Fibroblast of mammary gland (primary cell): ENCODE measurements around the gene NUP50.

Experiments used
- DNase-seq: peaks from one replicate; pipeline ENCODE4 v3.0.0-alpha.2; 2010; ENCODE audit warnings: low read depth
- H3K4me3 ChIP-seq: 2 replicates; pipeline ENCODE4 v1.5.1; 2011; ENCODE audit warnings: low read depth, mild to moderate bottlenecking, low read length, moderate library complexity; ENCODE audit not compliant: control insufficient read depth
- TF ChIP-seq, protein P1 (sequence below): conservative IDR thresholded peaks from 2 replicates; pipeline ENCODE4 v1.5.1; 2011; ENCODE audit warnings: low read depth, low read length, inconsistent platforms; ENCODE audit not compliant: control insufficient read depth, insufficient read depth

The NUP50 gene

DNA sequence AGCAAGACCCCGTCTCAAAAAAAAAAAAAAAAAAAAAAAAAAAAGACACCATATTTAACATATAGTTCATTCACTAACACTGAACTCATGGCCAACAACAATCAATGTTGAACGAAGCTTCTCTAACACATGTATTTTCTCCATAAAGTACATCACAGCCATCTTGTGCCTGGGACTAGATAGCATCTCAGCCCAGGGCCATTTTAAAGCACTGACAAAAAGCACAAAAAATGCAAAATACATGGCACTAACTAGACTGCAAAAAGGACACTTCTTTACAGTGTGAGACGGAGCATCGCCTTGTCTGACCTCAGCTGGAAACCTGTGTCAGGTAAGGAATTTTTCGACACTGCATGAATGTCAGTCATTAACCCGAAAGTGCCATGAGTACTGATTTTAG lies 53.6 kb downstream of the NUP50 start:
- TF ChIP-seq, protein P1, sequence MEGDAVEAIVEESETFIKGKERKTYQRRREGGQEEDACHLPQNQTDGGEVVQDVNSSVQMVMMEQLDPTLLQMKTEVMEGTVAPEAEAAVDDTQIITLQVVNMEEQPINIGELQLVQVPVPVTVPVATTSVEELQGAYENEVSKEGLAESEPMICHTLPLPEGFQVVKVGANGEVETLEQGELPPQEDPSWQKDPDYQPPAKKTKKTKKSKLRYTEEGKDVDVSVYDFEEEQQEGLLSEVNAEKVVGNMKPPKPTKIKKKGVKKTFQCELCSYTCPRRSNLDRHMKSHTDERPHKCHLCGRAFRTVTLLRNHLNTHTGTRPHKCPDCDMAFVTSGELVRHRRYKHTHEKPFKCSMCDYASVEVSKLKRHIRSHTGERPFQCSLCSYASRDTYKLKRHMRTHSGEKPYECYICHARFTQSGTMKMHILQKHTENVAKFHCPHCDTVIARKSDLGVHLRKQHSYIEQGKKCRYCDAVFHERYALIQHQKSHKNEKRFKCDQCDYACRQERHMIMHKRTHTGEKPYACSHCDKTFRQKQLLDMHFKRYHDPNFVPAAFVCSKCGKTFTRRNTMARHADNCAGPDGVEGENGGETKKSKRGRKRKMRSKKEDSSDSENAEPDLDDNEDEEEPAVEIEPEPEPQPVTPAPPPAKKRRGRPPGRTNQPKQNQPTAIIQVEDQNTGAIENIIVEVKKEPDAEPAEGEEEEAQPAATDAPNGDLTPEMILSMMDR, result no peak
- no peak for DNase-seq
- no peak overlapping the region for H3K4me3 ChIP-seq

- DNase-seq, result no peak
- no peak overlapping the region for H3K4me3 ChIP-seq
- TF ChIP-seq, protein P1, result no peak
These were observed 54.1 kb downstream of the NUP50 start for GRCh38 chr22:45217806-45218205.

GRCh38 chr22:45218976-45219375 lies 55.3 kb downstream of the NUP50 start:
- TF ChIP-seq, protein P1, result no peak
- no peak overlapping the region for H3K4me3 ChIP-seq
- DNase-seq, result peak; percentile 65

DNA sequence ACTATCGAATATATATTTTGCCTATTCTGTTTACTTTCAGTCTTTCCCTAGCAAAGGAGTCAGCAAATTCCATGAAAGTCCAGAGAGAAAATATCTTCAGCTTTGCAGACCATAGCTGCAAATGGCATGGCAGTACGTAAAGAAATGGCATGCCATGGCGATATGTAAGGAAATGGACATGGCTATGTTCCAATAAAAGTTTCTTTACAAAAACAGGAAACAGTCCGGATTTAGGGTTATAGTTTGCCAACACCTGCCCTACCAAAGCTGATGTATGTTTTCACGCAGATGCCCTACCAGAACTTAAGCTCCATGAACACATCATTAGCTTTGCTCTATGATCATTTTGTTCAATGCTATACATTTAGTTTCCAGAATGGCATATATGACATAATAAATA lies 57.5 kb downstream of the NUP50 start:
- DNase-seq, result no peak
- TF ChIP-seq, protein P1, result no peak
- H3K4me3 ChIP-seq, result no peak overlapping the region

DNA sequence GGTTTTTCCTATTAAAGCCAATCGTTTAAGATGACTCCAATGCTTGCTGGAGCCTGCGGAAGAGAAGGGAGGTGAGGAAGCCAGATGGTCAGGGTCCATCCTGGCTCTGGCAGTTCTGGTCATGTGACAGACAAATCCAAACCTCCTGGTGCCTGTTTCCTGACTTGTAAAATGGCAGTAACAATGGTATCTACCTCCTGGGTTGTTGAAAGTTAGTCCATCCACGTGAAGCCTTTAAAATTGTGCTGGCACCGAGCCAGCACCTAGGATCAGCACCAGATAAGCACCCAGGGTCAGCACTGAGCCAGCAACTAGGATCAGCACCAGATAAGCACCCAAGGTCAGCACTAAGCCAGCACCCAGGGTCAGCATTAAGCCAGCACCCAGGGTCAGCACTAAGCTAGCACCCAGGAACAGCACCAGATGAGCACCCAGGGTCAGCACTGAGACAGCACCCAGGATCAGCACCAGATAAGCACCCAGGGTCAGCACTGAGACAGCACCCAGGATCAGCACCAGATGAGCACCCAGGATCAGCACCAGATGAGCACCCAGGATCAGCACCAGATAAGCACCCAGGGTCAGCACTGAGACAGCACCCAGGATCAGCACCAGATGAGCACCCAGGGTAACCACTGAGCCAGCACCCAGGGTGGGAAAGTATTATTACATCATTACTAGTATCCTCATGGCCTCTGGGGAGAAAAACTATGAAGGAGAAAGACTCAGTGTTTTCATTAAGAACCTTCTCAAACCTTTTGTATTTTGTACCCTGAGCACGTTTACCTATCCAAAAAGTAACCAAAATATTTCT lies 59.8 kb downstream of the NUP50 start:
- no peak for DNase-seq
- H3K4me3 ChIP-seq, result no peak overlapping the region
- TF ChIP-seq, protein P1, result no peak

DNA sequence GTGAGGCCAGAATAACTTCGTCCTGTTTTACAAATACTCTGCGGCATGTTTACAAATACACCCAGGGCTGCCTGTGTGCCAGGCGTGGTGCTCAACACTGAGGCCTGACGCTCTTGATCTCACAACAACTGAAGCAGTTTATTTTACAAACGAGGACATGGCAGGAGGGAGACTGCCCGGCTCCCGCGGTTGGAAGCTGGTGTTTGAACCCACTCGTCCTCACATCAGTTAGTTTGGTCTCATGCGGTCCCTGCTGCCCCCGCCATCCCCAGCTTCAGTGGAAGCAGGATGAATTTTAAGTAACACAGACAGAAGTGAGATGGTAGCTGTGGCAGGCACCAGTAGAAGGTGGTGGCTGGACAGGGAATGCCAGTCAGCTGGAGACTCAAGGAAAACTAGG lies 60.6 kb downstream of the NUP50 start:
- H3K4me3 ChIP-seq, result no peak overlapping the region
- no peak for DNase-seq
- TF ChIP-seq, protein P1, result no peak
